Thoracic aorta (tissue), 2 donors: ENCODE data around the gene SH3BP4. TPM values are rescaled to one million over a fixed set of nuclear protein-coding genes. Genes with fewer than 3 reads are reported as not detected.

Experiments used
- ATAC-seq: fragments of 150-250 bp; one replicate; pipeline ENCODE4 v1.8.0; 2017; ENCODE audit warnings: low read depth; ENCODE audit not compliant: insufficient number of reproducible peaks, low FRiP score
- DNase-seq: peaks from one replicate; pipeline ENCODE4 v3.0.0-alpha.2; 2020; ENCODE audit warnings: low spot score
- H3K27ac ChIP-seq, 2 donors: fragments of 200-600 bp; sonication (generic); 1 replicate in 1 of 2; 2 replicates in 1 of 2; pipeline ENCODE4 v1.5.1; 2016; ENCODE audit warnings: mild to moderate bottlenecking in 2 of 2, moderate library complexity in 2 of 2
- H3K27me3 ChIP-seq: fragments of 200-600 bp; sonication (generic); replicated peaks from 2 replicates; pipeline ENCODE4 v1.6.0; 2016; ENCODE audit warnings: mild to moderate bottlenecking; ENCODE audit not compliant: insufficient read depth
- H3K36me3 ChIP-seq: fragments of 200-600 bp; sonication (generic); one replicate; pipeline ENCODE4 v1.5.1; 2016
- H3K4me1 ChIP-seq, 2 donors: fragments of 200-600 bp; sonication (generic); 1 replicate in 1 of 2; 2 replicates in 1 of 2; pipeline versions ENCODE4 v1.5.1 to v1.6.0; 2016; ENCODE audit warnings: low read depth in 2 of 2, mild to moderate bottlenecking in 1 of 2; ENCODE audit not compliant: control insufficient read depth in 1 of 2
- H3K4me3 ChIP-seq: fragments of 200-600 bp; sonication (generic); 2 replicates; pipeline ENCODE4 v1.5.1; 2016; ENCODE audit warnings: mild to moderate bottlenecking
- H3K9me3 ChIP-seq: fragments of 200-600 bp; sonication (generic); 2 replicates; pipeline ENCODE4 v1.5.1; 2016
- total RNA-seq, 2 donors: library from RNA; depleted of rRNA; stranded (reverse); fragments of >200 nt; gene quantifications; one replicate each; pipeline versions ENCODE4 v1.1.0 to v1.2.3, GENCODE V29; 2016
- TF ChIP-seq, protein P1 (sequence below): fragments of 200-600 bp; sonication (generic); IDR thresholded peaks from one replicate; pipeline ENCODE4 v1.5.1; 2019; ENCODE audit warnings: antibody characterized with exemption

SH3BP4 gene
- total RNA-seq, 2 donors from 2014 or later, result 24.0 to 32.4 TPM

DNA sequence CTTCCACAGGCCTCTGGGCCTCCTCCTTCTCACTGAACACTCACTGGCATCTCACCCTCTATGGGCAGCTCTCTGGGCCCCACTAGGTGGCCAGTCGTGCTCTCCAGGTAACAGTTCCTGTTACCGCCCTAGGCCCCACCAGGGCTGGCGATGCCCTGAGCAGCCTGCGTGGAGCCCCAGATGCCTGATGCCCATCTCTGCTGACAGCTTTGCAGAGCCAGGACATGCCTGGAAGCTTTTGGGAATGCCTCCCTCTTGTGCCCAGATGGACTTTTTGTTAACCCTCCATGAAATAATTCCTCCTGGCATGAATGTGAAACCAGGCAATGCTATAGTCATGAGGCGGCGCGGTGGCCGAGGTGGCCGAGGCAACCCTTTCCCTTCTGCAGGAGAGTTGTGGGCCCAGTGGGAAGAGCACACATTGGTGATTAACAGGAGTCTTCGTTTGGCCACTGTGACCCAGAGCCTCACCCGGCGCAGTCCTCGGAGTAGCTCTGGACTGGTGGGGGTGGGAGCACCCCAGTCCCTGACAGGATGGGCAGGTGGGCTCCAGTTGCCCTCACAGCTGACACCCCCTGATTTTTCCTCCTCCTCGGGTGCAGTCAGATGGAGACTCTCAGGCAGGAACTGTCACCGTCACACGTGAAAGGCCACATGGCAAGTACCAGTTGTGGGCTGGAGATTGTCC, 80.0 kb downstream of the SH3BP4 start:
- Histone ChIP-seq H3K27me3 (no peaks in the 10 kb centered on the region), H3K4me3 (no peak overlapping the region), H3K9me3 (no peaks in the 10 kb centered on the region), H3K36me3 (no peaks in the 10 kb centered on the region), H3K4me1 (peaks cover 4 to 17% of the 10 kb centered on the region in 2 donors), H3K27ac (no peak overlapping the region)
- TF ChIP-seq, protein P1, sequence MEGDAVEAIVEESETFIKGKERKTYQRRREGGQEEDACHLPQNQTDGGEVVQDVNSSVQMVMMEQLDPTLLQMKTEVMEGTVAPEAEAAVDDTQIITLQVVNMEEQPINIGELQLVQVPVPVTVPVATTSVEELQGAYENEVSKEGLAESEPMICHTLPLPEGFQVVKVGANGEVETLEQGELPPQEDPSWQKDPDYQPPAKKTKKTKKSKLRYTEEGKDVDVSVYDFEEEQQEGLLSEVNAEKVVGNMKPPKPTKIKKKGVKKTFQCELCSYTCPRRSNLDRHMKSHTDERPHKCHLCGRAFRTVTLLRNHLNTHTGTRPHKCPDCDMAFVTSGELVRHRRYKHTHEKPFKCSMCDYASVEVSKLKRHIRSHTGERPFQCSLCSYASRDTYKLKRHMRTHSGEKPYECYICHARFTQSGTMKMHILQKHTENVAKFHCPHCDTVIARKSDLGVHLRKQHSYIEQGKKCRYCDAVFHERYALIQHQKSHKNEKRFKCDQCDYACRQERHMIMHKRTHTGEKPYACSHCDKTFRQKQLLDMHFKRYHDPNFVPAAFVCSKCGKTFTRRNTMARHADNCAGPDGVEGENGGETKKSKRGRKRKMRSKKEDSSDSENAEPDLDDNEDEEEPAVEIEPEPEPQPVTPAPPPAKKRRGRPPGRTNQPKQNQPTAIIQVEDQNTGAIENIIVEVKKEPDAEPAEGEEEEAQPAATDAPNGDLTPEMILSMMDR, result no peak
- no peak for ATAC-seq
- DNase-seq, result no peak

DNA sequence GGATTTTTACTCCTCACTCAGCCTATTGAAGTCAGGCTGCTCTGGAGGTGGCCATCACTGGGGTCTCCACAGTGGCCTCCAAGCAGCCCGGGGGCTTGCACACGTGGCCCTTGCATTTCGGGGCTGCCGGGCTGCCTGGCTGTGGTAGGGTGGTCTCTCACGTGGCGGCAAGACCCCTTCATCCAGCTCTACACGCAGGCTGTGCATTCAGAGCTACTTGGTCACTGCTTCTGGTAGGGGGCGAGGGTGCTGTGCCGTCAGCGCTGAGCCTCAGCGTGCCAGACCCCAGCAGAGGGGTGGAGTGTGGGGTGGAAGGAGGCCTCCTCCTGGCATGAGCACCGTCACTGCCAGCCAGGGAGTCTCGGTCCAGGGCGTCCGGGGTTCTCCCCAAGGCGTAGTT, 80.6 kb downstream of the SH3BP4 start:
- Histone ChIP-seq H3K9me3 (no peaks in the 10 kb centered on the region), H3K27me3 (no peaks in the 10 kb centered on the region), H3K4me1 (peaks cover 4 to 17% of the 10 kb centered on the region in 2 donors), H3K27ac (no peak overlapping the region), H3K36me3 (no peaks in the 10 kb centered on the region), H3K4me3 (no peak overlapping the region)
- no peak for DNase-seq
- TF ChIP-seq, protein P1, result no peak
- ATAC-seq, result no peak

DNA sequence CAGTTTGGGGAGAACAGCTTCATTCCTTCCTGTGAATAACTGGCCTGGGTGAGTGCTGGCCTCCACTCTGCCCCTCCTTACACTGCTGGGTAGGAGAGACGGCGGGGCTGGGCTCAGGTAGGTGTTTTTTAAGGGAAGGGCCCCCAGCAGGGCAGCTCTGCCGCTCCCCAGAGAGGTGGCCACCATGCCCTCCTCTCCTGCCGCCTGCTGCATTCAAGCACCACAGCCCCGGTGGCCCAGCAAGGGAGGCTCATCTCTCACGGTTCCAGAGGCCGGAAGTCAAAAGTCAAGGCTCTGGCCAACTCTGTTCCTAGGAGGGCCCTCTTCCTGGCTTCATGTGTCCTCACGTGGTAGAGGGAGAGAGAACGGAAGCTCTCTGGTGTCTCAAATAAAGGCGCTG, 81.1 kb downstream of the SH3BP4 start:
- DNase-seq (no peak), ATAC-seq (no peak)
- H3K9me3 ChIP-seq, result no peaks in the 10 kb centered on the region
- TF ChIP-seq, protein P1, result no peak
- no peaks in the 10 kb centered on the region for H3K36me3 ChIP-seq
- no peak overlapping the region for H3K4me3 ChIP-seq
- no peaks in the 10 kb centered on the region for H3K27me3 ChIP-seq
- no peak overlapping the region for H3K27ac ChIP-seq
- peaks cover 4 to 17% of the 10 kb centered on the region in 2 donors for H3K4me1 ChIP-seq

DNA sequence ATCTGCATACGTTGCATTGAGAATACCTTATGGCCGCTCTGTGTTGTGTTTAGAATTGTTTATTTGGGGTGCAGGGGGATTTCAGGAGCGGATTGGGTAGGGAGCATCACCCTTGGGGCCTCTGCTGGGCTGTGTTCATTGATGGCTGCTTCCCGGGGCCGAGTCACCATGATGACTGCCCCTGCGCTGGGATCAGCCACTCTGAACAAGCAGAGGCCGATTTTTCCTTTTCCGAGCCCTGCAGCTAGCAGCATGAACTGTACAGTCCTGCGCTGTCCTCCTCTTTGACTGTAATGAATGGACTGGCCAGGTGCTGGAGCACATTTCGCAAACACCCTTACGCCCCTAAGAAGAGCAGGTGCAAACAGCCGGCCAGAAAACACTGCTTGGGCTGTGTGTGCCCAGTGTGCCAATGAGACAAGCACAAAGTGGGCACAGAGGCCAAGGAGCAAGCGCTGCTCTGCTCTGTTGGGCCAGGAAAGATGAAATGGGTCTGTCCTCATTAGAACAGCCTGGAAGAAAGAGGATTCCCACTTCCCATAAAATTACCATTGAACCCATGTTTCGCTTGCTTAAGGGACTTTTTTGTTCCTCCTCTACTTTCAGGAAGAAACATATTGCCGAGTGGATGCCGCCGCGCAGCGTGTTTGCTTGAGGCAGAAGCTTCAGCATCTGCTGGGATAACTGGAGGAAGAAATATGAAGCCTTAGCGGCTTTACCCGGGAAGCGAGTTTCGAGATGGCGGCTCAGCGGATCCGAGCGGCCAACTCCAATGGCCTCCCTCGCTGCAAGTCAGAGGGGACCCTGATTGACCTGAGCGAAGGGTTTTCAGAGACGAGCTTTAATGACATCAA, 82.7 kb downstream of the SH3BP4 start:
- peaks cover 4 to 12% of the 10 kb centered on the region in 2 donors for H3K4me1 ChIP-seq
- H3K9me3 ChIP-seq, result no peaks in the 10 kb centered on the region
- TF ChIP-seq, protein P1, result no peak
- no peak for ATAC-seq
- no peak overlapping the region for H3K27ac ChIP-seq
- H3K27me3 ChIP-seq, result no peaks in the 10 kb centered on the region
- H3K4me3 ChIP-seq, result no peak overlapping the region
- no peaks in the 10 kb centered on the region for H3K36me3 ChIP-seq
- DNase-seq, result no peak

DNA sequence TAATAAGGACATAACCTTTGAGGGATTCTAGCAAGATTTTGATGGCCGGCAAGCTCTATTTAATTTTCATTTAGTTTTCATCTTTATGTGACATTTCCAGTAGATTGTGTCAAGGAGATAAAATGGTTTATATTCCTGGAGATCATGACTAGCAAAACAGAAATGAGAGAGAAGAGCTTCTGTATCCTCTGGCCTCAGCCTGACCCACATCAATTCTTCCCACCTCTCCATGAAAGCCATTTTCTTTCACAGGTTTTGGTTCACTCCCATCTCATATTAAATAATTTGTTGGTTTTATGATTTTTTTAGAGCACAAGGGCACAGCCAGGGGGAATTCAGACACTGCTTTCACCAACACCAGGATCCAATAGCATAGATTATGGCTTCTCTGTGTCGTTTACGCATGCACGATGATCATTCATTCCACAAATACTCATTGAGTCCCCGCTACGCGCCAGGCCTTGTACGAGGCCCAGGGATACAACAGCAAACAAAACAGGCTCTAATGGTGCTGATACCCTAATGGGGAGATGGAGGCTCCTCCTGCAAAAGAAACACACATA, 85.9 kb downstream of the SH3BP4 start:
- DNase-seq, result no peak
- TF ChIP-seq, protein P1, result no peak
- Histone ChIP-seq H3K36me3 (peaks cover 13% of the 10 kb centered on the region), H3K9me3 (no peaks in the 10 kb centered on the region), H3K4me3 (no peak overlapping the region), H3K27me3 (no peaks in the 10 kb centered on the region), H3K27ac (no peak overlapping the region), H3K4me1 (no peaks in the 10 kb centered on the region)
- ATAC-seq, result no peak
